Prostate gland (tissue), 2 donors: ENCODE measurements around the gene GMPS. TPM values are rescaled to one million over a fixed set of nuclear protein-coding genes. Genes with fewer than 3 reads are reported as not detected.
"Not testable (repeated sequence)": the region's sequence is repeated elsewhere in the genome, so short reads cannot be mapped to it uniquely, and the experiment has no call there.

Experiments
- DNase-seq: peaks from one replicate; pipeline ENCODE4 v3.0.0-alpha.2; 2019; ENCODE audit warnings: low spot score
- H3K27ac ChIP-seq, 2 donors: fragments of 200-600 bp; sonication (generic); 2 replicates each; pipeline ENCODE4 v1.5.1; 2017 to 2019
- H3K27me3 ChIP-seq: fragments of 200-600 bp; sonication (generic); replicated peaks from 2 replicates; pipeline ENCODE4 v1.5.1; 2019; ENCODE audit not compliant: insufficient read depth
- H3K36me3 ChIP-seq, 2 donors: fragments of 200-600 bp; sonication (generic); 1 replicate in 1 of 2; 2 replicates in 1 of 2; pipeline versions ENCODE4 v1.5.1 to v1.8.1; 2017 to 2019
- H3K4me1 ChIP-seq: fragments of 200-600 bp; sonication (generic); replicated peaks from 2 replicates; pipeline ENCODE4 v1.5.1; 2019
- H3K4me3 ChIP-seq, 2 donors: fragments of 200-600 bp; sonication (generic); 2 replicates each; pipeline ENCODE4 v1.5.1; 2017 to 2019
- H3K9me3 ChIP-seq: fragments of 200-600 bp; sonication (generic); 2 replicates; pipeline ENCODE4 v1.5.1; 2017
- POLR2A ChIP-seq: fragments of 450-650 bp; IDR thresholded peaks from one replicate; pipeline ENCODE4 v1.6.1; 2016; ENCODE audit warnings: antibody characterized with exemption, mild to moderate bottlenecking
- POLR2AphosphoS5 ChIP-seq: sonication (generic); formaldehyde crosslinking; IDR thresholded peaks from one replicate; pipeline ENCODE4 v1.6.1; 2017; ENCODE audit warnings: antibody characterized with exemption
- WGBS: methylation state at CpG from one replicate; pipeline ENCODE4 v1.1.5; 2018; 5-methylcytosine and 5-hydroxymethylcytosine counted together
- intact Hi-C: fragments of 100-400 bp; cut with DNase I; formaldehyde crosslinking; loops from one replicate; pipeline ENCODE4 v1.14.2; 2022
- total RNA-seq, 2 donors: library from RNA; depleted of rRNA; stranded (reverse); fragments of >200 nt; gene quantifications; one replicate each; pipeline ENCODE4 v1.1.0, GENCODE V29; 2016
- TF ChIP-seq, protein P1 (sequence below), 4 experiments: fragments of 200-600 bp in 2 of 4; fragments of 450-650 bp in 2 of 4; sonication (generic) in 2 of 4; IDR thresholded peaks; 1 replicate in 3 of 4; 2 replicates in 1 of 4; pipeline ENCODE4 v1.5.1; 2016 to 2019; ENCODE audit warnings: antibody characterized with exemption in 4 of 4, mild to moderate bottlenecking in 2 of 4, moderate library complexity in 2 of 4

GMPS gene
- total RNA-seq, 2 donors from 2014 or later = 24.7 to 51.0 TPM

DNA sequence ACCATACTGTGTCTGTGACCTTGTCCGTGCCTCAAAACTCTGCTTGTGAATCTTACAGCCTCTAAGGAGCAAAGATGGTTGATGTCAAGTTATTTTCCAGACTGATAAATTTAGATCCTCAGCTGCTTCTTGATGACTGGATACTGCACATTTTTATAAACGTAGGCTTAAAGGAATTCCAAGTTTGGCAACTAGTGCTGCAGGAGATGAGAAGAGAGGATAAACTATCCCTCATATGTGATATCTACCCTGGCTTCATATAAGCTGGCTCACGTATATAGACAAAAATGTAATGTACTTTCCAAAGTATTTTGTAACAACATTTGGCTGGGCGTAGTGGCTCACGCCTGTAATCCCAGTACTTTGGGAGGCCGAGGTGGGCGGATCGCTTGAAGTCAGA, 89.6 kb downstream of the GMPS start:
- Histone ChIP-seq H3K27ac (no peak overlapping the region), H3K9me3 (no peaks in the 10 kb centered on the region), H3K27me3 (no peaks in the 10 kb centered on the region), H3K36me3 (no peaks in the 10 kb centered on the region), H3K4me1 (no peaks in the 10 kb centered on the region), H3K4me3 (no peak overlapping the region)
- no peak for DNase-seq
- TF ChIP-seq, protein P1, sequence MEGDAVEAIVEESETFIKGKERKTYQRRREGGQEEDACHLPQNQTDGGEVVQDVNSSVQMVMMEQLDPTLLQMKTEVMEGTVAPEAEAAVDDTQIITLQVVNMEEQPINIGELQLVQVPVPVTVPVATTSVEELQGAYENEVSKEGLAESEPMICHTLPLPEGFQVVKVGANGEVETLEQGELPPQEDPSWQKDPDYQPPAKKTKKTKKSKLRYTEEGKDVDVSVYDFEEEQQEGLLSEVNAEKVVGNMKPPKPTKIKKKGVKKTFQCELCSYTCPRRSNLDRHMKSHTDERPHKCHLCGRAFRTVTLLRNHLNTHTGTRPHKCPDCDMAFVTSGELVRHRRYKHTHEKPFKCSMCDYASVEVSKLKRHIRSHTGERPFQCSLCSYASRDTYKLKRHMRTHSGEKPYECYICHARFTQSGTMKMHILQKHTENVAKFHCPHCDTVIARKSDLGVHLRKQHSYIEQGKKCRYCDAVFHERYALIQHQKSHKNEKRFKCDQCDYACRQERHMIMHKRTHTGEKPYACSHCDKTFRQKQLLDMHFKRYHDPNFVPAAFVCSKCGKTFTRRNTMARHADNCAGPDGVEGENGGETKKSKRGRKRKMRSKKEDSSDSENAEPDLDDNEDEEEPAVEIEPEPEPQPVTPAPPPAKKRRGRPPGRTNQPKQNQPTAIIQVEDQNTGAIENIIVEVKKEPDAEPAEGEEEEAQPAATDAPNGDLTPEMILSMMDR (IDR thresholded peaks at IDR 0.05) = no peak
- no peak for TF ChIP-seq POLR2AphosphoS5
- no peak for TF ChIP-seq POLR2A
- intact Hi-C loops = no loop called here
- WGBS = 80% methylated on average over 8 of the region's 8 CpGs

DNA sequence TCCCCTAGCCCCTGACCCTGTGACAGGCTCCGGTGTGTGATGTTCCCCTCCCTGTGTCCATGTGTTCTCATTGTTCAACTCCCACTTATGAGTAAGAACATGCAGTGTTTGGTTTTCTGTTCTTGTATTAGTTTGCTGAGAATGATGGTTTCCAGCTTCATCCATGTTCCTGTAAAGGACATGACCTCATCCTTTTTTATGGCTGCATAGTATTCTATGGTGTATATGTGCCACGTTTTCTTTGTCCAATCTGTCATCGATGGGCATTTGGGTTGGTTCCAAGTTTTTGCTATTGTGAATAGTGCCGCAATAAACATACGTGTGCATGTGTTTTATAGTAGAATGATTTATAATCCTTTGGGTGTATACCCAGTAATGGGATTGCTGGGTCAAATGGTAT, 90.6 kb downstream of the GMPS start:
- intact Hi-C loops, H3K4me1 ChIP-seq, H3K36me3 ChIP-seq, H3K27me3 ChIP-seq, H3K27ac ChIP-seq, H3K9me3 ChIP-seq, H3K4me3 ChIP-seq, DNase-seq: not testable (repeated sequence)
- 93% methylated on average over 5 of the region's 5 CpGs for WGBS

DNA sequence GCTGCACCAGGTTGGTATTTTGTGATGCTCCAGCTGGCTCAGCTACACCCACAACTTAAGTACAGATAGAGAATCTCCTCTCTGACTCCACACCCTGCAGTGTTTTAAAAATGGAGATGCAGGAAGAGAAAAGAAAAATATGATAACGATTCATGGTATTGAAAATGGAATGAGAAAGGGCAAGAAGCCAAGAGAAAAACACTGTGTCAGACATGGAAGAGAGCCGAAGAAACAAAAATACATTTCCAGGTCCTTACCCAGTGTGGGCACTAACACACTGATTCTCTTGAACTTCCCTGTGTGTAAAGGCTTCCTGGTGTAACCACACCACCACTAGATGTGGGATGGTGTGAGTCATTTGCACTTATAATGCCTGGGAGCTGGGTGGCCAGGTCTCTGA, 93.1 kb downstream of the GMPS start:
- intact Hi-C loops = no loop called here
- H3K9me3 ChIP-seq = no peaks in the 10 kb centered on the region
- no peaks in the 10 kb centered on the region for H3K4me1 ChIP-seq
- DNase-seq = no peak
- no peaks in the 10 kb centered on the region for H3K36me3 ChIP-seq
- 83% methylated on average over 2 of the region's 2 CpGs for WGBS
- no peak for TF ChIP-seq POLR2AphosphoS5
- no peak for TF ChIP-seq POLR2A
- TF ChIP-seq, protein P1 (IDR thresholded peaks at IDR 0.05) = no peak
- no peak overlapping the region for H3K4me3 ChIP-seq
- no peaks in the 10 kb centered on the region for H3K27me3 ChIP-seq
- H3K27ac ChIP-seq = no peak overlapping the region

DNA sequence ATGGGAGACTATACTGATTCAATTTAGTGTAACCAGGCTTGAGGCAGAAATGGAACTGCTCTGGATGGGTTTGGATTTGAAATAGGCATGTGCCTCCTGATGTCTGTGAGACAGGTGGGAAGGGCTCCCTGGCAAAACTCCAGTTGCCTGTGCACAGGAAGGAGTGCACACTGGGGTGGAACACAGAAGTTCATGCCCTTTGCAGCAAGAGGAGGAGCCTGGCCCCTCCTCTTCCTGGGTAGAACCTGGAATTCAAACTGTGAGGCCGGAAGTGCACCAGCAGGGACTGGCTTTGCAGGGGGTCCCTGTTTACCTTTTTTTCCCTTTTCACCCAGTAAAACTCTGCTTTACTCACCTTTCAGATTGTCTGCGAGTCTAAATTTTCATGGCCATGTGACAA, 99.9 kb downstream of the GMPS start:
- no peak for DNase-seq
- H3K36me3 ChIP-seq = no peaks in the 10 kb centered on the region
- no peak overlapping the region for H3K4me3 ChIP-seq
- no peaks in the 10 kb centered on the region for H3K27me3 ChIP-seq
- no peak for TF ChIP-seq POLR2AphosphoS5
- TF ChIP-seq, protein P1 (IDR thresholded peaks at IDR 0.05) = no peak
- no peak for TF ChIP-seq POLR2A
- intact Hi-C loops = no loop called here
- H3K27ac ChIP-seq = no peak overlapping the region
- no peaks in the 10 kb centered on the region for H3K4me1 ChIP-seq
- WGBS = 88% methylated on average over 2 of the region's 2 CpGs
- no peaks in the 10 kb centered on the region for H3K9me3 ChIP-seq

DNA sequence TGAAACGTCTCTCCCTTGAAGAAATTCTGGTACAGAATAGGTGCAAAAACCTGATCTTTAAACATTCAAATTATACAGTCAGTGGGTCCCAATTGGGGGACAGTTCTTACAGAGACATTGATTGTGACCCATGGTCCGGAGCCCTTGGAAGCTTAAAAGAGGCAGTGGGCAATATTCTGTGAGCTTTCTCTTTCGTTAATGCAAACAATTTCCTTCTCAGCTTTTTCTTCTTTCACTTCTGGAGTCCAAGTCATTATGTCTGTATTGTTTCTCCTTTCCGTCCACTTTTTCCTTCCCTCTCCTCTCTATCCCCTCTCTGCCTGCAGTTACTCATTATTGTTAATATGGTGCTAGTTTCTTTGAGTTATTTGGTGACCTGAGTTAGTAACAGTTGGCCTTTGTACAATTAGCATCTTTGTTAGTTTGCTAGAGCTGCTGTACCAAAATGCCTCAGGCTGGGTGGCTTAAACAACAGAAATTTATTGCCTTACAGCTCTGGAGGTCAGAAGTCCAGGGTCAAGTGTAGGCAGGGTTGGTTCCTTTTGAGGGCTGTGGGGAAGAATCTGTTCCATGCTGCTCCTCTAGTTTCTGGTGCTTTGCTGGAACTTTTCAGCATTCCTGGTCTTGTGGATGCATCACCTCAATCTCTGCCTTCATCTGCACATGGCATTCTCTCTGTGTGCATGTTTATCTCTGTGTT, 102.6 kb downstream of the GMPS start:
- intact Hi-C loops = no loop called here
- WGBS = 73% methylated on average over 4 of the region's 4 CpGs

DNA sequence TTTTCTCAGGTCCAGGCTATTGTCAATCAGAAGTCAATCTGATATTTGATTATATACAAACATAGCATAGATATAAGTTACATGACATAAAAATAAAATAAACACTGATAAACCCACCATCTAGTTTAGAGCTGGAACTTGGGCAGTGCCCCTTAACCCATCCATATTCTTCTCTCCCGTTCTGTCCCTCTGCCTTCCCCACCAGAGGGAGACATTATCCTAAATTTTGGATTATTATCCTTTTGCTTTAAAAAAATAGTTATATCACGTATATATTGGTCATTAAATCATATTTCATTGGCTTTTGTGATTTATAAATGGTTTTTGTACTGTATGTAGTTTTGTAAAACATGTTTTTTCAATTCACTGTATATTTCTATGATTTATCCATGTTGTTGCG, 107.9 kb downstream of the GMPS start:
- no peaks in the 10 kb centered on the region for H3K27me3 ChIP-seq
- no peaks in the 10 kb centered on the region for H3K4me1 ChIP-seq
- WGBS = 91% methylated on average over 3 of the region's 3 CpGs
- no peak overlapping the region for H3K4me3 ChIP-seq
- H3K9me3 ChIP-seq = no peaks in the 10 kb centered on the region
- H3K36me3 ChIP-seq = no peaks in the 10 kb centered on the region
- intact Hi-C loops = no loop called here
- H3K27ac ChIP-seq = no peak overlapping the region
- DNase-seq = no peak
- TF ChIP-seq POLR2A (no peak), POLR2AphosphoS5 (no peak)
- TF ChIP-seq, protein P1 (IDR thresholded peaks at IDR 0.05) = no peak

More for the DNA sequence above, 102.6 kb downstream of the GMPS start:
- peak; percentile 40 for TF ChIP-seq POLR2AphosphoS5
- TF ChIP-seq POLR2A = no peak
- H3K36me3 ChIP-seq = no peaks in the 10 kb centered on the region
- no peak overlapping the region for H3K4me3 ChIP-seq
- H3K27ac ChIP-seq = no peak overlapping the region
- DNase-seq = no peak
- no peaks in the 10 kb centered on the region for H3K27me3 ChIP-seq
- no peaks in the 10 kb centered on the region for H3K4me1 ChIP-seq
- no peaks in the 10 kb centered on the region for H3K9me3 ChIP-seq
